Measurements from ENCODE around the gene PDZD4.

PDZD4 gene

DNA sequence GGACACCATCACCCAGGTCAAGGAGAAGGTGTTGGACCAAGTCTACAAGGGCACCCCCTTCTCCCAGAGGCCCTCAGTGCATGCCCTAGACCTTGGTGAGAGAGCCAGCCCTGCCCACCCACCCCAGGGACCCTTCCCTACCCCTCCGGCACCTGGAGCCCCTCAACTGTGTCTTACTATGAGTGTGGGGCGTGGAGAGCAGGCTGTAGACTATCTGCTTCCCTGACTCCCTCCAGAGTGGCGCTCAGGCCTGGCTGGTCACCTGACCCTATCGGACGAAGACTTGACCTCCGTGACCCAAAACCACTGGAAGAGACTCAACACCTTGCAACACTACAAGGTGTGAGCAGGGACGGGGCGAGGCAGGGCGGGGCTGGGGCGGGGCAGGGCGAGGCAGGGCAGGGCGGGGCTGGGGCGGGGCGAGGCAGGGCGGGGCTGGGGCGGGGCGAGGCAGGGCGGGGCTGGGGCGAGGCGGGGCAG, 54.2 kb downstream of the PDZD4 start:
- DNase-seq (ENCODE audit: low read depth, low spot score): no peak
- H3K27ac ChIP-seq: no peak overlapping the region

DNA sequence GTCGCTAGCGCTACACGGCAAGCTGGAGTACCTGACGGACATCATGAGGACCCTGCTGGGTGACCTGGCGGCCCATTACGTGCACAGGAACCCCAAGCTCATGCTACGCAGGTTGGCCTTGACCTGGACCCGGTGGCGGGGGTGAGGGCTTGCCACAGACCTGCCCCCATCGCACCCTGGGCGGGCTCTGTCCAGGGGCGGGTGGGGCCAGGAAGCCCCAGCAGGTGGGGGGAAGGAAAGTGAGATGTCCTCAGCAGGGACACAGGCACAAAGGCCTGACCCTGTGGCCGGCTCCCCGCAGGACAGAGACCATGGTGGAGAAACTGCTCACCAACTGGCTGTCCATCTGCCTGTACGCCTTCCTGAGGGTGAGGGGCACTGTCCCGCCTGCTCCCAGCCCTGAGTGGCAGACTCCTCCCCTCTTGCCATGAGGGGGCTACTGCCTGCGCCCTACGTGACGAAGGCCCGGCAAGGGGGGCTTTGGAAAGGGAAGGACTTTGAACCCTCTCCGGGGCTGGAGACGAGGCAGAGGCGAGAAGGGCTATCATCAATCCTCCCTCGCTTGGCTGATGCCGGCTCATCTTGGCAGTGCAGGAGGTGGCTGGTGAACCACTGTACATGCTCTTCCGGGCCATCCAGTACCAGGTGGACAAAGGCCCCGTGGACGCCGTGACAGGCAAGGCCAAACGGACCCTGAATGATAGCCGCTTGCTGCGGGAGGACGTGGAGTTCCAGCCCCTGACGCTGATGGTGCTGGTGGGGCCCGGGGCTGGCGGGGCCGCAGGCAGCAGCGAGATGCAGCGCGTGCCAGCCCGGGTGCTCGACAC, 54.8 kb downstream of the PDZD4 start:
- DNase-seq (ENCODE audit: low read depth, low spot score): no peak
- no peak overlapping the region for H3K27ac ChIP-seq

DNA sequence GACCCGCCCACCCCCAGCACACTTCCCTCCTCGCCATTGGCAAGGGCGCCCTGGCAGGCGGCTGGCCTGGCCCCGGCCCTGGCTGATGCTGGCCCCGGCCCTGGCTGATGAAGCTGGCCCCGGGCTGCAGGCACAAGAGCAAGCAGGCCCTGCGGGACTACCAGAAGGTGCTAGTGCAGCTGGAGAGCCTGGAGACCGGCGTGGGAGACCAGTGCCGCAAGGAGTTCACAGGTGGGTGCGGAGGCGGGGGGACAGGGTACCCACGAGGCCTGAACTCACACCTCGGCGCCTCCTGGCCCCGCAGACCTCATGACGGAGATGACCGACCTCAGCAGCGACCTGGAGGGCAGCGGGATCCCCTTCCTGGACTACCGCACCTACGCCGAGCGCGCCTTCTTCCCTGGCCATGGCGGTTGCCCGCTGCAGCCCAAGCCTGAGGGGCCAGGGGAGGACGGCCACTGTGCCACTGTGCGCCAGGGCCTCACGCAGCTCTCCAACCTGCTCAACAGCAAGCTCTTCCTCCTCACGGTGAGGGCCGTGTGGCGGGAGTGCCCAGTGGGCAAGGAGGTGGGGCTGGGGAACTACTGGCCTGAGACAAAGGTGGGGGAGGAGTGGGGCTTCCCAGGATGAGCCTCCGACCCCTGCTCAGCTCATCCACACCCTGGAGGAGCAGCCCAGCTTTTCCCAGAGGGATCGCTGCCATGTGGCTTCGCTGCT, 55.6 kb downstream of the PDZD4 start:
- H3K27ac ChIP-seq: no peak overlapping the region
- DNase-seq (ENCODE audit: low read depth, low spot score): no peak

DNA sequence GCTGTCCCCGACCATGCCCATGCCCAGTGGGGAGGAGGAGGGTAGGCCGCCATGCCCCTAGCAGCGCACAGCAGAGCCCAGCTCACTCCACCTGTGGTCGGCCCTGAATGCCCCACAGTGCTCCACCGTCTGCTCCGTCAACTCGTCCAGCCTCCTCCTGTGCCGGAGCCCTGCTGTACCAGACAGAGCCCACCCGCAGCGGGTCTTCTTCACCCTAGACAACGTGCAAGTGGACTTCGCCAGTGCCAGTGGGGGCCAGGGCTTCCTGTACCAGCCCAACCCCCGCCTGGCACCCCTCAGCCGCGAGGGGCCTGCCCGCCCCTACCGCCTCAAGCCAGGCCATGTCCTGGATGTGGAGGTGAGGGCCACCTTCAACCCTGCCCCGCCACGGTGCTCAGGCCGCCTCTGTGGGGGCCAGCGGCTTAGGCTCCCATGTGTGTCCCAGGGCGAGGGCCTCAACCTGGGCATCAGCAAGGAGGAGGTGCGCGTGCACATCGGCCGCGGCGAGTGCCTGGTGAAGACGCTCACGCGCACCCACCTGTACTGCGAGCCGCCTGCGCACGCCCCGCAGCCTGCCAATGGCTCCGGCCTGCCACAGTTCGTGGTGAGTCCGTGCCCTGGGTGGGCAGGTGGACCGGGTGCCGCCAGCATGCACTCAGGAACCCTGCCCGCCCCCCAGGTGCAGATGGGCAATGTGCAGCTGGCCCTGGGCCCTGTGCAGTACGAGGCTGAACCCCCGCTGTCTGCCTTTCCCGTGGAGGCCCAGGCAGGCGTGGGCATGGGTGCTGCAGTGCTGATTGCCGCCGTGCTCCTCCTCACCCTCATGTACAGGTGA, 56.4 kb downstream of the PDZD4 start:
- no peak for DNase-seq (ENCODE audit: low read depth, low spot score)
- no peak overlapping the region for H3K27ac ChIP-seq

DNA sequence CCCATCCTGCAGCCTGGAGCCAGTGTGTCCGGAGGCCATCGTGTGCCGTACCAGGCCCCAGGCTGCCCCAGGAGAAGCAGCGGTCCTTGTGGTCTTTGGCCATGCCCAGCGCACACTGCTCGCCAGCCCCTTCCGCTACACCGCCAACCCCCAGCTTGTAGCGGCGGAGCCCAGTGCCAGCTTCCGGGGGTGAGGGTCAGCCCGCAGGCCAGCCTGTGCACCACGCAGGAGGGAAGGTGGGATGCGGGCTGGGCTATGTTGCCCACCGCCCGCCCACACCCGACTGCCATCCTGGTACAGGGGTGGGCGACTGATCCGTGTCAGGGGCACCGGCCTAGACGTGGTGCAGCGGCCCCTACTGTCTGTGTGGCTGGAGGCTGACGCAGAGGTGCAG, 57.1 kb downstream of the PDZD4 start:
- no peak overlapping the region for H3K27ac ChIP-seq
- no peak for DNase-seq (ENCODE audit: low read depth, low spot score)

DNA sequence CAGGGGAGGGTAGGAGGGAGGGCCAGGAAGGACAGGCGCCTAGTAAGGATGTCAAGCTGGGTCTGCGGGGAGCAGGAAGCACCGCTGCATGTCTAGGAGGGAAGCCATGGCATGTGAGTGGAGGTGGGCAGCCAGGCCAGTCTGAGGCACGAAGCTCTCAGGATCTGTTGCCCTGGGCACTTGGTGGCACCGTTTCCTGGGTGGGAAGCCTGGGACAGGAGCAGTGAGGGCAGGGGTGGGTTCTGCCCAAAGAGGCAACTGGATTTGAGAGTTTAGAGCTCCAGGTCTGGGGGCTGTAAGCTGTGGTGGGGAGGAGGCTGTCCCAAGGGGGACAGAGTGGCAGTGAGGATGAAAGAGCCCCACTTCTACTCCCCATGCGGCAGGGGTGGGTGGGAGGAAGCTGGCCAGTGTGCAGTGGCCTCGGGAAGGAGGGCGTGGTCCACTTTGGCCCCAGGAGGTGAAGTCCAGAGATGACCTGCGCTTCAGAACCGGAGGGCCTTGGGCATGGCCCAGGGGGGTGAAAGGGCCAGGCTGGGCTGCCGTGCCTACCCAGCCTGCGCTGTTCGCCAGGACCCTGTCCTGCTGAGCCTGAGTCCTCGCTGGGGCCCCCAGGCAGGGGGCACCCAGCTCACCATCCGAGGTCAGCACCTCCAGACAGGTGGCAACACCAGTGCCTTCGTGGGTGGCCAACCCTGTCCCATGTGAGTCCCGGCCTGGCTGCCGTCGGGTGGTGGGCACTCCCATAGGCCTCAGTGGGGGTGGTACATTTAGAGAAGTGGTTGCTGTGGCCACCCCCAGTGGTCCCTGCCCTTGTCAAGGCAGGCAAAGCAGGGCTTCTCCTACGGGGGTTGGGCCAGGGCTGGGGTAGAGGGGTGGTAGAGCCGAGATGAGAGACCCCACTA, 57.8 kb downstream of the PDZD4 start:
- no peak overlapping the region for H3K27ac ChIP-seq
- no peak for DNase-seq (ENCODE audit: low read depth, low spot score)

DNA sequence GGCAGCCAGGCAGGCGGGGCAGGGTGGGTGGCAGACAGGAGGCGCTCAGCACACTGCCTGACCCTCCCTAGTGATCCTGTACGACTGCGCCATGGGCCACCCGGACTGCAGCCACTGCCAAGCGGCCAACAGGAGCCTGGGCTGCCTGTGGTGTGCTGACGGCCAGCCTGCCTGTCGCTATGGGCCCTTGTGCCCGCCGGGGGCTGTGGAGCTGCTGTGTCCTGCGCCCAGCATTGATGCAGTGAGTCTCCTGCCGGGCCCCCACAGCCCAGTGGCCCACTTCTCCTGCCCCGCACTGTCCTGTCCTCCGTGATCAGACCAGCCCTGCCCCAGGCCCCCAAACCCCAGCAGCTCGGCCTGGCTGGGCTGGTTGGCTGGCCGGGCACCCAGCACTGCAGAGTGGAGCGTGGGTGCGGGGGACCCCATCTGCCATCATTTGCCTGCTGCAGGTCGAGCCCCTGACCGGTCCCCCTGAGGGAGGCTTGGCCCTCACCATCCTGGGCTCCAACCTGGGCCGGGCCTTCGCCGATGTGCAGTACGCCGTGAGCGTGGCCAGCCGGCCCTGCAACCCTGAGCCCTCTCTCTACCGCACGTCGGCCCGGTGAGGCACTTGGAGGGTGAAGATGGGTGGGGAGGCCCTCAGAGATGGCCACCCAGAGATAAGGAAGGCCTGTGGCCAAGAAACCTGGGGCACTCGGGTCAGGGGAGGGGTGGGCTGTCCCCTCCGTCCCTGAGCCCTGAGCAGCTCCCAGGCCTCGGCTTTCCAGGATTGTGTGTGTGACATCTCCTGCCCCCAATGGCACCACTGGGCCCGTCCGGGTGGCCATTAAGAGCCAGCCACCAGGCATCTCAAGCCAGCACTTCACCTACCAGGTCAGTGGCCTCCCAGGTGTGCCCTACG, 58.7 kb downstream of the PDZD4 start:
- no peak overlapping the region for H3K27ac ChIP-seq
- DNase-seq (ENCODE audit: low read depth, low spot score): no peak

DNA sequence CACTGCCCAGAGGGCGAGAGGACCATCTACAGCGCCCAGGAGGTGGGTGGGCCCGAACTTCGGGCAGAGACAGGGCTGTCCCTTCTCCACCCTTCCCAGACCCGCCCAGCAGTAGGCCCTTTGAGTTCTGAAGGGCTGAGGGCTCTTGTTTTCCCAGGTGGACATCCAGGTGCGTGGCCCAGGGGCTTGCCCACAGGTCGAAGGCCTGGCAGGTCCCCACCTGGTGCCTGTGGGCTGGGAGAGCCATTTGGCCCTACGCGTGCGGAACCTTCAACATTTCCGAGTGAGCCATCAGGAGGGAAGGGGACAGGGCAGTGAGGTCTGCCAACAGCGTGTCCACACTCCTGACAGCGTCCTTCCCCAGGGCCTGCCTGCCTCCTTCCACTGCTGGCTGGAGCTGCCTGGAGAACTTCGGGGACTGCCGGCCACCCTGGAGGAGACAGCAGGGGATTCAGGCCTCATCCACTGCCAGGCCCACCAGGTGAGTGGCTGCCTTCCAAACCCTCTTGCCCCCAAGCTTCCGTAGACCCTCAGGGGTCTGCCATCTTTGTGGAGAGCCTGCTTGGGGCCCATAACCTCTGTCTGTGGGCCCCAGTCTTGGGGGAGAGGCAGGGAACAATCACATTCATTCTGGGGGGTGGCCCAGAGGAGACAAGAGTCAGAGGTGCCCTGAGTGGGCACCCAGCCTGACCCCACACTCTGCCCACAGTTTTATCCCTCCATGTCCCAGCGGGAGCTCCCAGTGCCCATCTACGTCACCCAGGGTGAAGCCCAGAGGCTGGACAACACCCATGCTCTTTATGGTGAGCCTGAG, 59.5 kb downstream of the PDZD4 start:
- no peak for DNase-seq (ENCODE audit: low read depth, low spot score)
- no peak overlapping the region for H3K27ac ChIP-seq

DNA sequence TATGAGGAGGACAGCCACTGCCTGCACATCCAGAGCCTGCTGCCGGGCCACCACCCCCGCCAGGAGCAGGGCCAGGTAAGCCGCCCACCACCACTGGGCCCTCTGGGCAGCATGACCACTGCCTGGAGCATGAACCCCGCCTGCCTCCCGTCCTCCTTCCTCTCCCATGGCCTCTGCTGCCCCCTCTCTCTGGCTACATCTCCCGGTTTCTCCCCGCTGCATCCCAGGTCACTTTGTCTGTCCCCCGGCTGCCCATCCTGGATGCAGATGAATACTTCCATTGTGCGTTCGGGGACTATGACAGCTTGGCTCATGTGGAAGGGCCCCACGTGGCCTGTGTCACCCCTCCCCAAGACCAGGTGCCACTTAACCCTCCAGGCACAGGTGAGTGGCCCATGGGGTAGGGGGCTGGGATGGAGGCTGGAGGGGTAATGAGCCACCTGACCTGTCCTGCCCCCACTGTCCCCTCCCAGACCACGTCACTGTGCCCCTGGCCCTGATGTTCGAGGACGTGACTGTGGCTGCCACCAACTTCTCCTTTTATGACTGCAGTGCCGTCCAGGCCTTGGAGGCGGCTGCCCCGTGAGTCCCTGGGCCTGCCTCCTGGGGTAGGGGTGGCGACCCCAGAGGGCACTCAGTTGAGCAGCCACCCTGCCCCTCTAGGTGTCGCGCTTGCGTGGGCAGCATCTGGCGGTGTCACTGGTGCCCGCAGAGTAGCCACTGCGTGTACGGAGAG, 60.3 kb downstream of the PDZD4 start:
- H3K27ac ChIP-seq: no peak overlapping the region
- no peak for DNase-seq (ENCODE audit: low read depth, low spot score)

DNA sequence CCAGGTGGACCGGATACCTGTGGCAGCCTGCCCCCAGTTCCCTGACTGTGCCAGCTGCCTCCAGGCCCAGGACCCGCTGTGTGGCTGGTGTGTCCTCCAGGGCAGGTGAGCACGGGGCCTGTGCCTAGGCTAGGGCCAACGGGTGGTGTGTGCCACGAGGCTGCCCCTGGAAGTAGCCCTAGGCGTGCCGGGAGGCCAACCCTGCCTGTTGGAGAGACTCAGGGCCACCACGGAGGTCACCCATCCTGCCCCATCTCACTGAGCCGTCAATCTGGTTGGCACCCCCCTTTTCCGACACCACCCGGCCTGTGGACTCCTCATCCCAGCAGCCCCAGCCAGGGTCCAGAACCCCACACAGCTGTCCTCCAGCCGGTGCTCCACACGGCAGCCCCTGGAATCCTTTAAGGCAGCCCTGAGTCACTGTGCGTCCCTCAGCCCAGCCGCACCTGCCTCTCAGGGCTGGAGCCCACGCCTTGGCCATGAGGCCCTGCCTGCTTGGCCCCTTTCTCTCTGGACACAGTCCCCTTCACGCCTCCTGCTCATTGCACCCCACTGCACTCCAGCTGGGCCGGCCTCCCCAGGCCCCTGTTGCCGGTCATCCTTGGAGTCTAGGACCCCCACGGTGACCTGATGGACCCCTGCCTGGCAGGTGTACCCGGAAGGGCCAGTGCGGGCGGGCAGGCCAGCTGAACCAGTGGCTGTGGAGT, 61.0 kb downstream of the PDZD4 start:
- no peak overlapping the region for H3K27ac ChIP-seq
- DNase-seq (ENCODE audit: low read depth, low spot score): no peak

DNA sequence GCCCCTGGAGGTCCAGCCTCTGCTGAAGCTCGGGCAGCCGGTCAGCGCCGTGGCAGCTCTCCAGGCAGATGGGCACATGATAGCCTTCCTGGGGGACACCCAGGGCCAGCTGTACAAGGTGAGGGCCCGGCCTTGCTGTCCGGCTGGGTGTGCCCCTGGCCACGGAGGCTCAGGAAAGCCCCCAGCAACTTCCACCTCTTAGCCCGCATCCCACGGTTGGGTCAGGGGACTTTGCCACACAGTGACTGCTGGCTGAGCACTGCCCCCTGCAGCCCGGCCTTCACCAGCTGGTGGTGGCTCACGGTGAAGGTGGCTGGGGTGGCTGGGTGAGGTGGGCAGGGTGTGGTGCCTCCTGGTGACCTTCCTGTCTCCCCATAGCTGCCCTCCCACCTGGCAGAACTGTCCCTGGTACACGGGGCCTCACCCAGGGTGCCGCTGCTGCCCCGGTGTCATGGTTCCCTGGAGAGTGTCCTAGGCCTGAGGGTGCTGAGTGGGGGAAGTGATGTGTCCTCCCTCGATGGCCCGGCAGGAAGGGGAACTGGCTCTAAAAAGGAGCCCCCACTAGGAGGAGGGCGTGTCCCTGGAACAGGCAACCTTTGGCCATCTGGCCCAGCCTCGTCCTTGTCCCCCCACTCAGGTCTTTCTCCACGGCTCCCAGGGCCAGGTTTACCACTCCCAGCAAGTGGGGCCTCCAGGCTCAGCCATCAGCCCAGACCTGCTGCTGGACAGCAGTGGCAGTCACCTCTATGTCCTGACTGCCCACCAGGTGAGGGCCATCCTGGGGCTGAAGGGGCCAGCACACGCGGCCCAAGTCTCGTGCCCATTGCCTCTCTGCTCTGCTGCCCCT, 61.8 kb downstream of the PDZD4 start:
- no peak for DNase-seq (ENCODE audit: low read depth, low spot score)
- no peak overlapping the region for H3K27ac ChIP-seq

DNA sequence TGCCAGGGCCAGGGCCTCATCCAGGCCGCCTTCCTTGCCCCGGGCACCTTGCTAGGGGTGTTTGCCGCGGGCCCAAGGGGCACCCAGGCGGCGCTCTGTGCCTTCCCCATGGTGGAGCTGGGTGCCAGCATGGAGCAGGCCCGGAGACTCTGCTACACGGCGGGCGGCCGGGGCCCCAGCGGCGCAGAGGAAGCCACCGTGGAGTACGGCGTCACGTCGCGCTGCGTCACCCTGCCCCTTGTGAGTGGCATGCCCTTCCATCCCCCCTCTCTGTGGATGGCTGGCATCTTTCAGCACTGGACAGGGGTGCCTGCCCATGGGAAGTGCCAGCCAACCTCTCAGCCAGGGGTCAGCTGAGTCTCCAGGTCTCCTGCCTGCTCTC, 62.7 kb downstream of the PDZD4 start:
- no peak for DNase-seq (ENCODE audit: low read depth, low spot score)
- H3K27ac ChIP-seq: no peak overlapping the region

DNA sequence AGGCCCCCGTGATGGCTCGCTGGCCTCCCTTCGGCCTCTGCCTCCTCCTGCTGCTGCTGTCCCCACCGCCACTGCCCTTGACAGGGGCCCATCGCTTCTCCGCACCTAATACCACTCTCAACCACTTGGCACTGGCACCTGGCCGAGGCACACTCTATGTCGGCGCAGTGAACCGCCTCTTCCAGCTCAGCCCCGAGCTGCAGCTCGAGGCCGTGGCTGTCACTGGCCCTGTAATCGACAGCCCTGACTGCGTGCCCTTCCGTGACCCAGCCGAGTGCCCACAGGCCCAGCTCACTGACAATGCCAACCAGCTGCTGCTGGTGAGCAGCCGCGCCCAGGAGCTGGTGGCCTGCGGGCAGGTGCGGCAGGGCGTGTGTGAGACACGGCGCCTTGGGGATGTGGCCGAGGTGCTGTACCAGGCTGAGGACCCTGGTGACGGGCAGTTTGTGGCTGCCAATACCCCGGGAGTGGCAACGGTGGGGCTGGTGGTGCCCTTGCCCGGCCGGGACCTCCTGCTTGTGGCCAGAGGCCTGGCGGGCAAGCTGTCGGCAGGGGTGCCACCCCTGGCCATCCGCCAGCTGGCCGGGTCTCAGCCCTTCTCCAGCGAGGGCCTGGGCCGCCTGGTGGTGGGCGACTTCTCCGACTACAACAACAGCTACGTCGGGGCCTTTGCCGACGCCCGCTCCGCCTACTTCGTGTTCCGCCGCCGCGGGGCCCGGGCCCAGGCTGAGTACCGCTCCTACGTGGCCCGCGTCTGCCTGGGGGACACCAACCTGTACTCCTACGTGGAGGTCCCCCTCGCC, 63.3 kb downstream of the PDZD4 start:
- DNase-seq (ENCODE audit: low read depth, low spot score): no peak
- no peak overlapping the region for H3K27ac ChIP-seq

DNA sequence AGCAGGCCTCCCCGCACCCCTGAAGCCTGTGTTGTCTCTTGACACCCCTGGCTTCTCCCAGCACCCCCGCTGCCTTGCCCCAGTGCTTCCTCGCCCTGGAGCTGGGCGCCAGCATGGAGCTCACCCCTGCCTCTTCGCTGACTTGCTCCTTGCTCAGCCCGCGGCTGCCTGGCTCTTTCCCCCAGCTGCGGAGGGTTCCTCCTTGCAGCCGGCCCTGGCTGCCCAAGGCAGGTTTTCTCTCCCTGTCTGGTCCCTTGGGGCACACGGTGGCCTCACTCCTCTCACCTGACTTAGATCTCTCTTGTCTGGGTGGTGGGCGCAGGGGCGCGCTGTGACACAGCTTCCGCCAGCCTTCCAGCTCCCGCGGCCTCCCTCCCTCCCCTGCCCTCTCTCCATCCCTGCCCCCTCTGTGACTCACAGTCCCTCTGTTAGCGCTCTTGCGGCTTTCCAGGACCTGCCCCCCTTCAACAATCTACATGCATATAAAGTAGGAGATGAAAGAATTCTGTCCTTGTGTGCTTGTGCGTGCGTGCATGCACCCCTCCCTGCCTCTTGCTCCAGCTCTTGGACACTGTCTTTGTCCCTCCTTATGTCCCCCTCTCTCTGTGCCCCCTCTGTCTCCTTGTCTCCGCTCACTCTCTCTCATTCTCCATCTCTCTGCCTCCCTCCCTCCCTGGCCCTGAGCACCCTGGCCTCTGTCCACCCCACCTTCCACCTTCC, 64.1 kb downstream of the PDZD4 start:
- no peak for DNase-seq (ENCODE audit: low read depth, low spot score)
- H3K27ac ChIP-seq: peak overlapping the region; percentile 47
